GM19023 (cell line): Measurements from ENCODE around the gene PRR33.

Experiments
- ATAC-seq: cut with Tn5 transposase; IDR thresholded peaks from one replicate; pipeline ENCODE4 v1.9.1; 2021; ENCODE audit warnings: mild to moderate bottlenecking, moderate library complexity; ENCODE audit not compliant: unreplicated experiment

Gene PRR33

GRCh38 chr11:1839204-1839923, 52.3 kb downstream of the PRR33 start:
- no peak for ATAC-seq

GRCh38 chr11:1838426-1839144, 53.1 kb downstream of the PRR33 start, which contains the start of gene TNNI2:
Gene TNNI2, plus strand, starts transcription at chr11:1838981. Its CDS starts 716 bp downstream, at chr11:1839697.
- ATAC-seq, result no peak
